HG02678 (cell line): Measurements from ENCODE around the gene PPP2R2C.

ENCODE experiments used
- ATAC-seq: cut with Tn5 transposase; IDR thresholded peaks from one replicate; pipeline ENCODE4 v1.9.1; 2021; ENCODE audit warnings: mild to moderate bottlenecking, moderate library complexity; ENCODE audit not compliant: unreplicated experiment

Gene PPP2R2C

GRCh38 chr4:6494431-6495295 lies 22.2 kb upstream of the PPP2R2C start:
- no peak for ATAC-seq

DNA sequence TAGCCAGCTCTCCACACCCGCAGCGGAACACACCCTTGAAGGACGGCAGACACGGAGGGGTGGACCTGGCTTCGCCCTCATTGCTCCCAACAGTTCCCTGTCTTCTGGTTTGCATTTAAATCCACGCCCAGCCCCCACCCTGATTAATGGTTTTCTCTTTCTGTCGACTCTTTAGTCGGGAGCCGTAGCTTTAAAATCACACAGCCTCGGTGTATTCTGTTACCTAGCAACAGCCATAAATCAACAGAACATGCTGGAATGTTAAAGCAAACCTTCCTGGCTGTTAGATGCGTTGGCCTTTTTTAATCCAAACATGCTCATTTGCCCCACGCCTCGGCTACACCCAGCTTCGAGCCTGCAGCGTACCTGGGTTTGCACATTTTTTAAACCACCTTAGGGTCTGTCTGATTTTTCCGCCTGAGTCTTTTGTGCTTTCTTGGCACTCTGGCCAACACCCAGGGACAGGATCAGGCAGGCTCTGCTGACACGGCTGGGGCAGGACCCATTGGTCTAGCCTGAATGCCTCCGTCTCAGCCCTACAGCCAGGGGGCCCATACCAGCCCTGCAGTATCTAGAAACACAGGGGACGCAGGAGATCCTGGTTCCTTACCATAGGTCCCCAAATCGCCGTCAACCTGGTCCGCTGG lies 21.4 kb upstream of the PPP2R2C start:
- no peak for ATAC-seq

GRCh38 chr4:6492861-6493657 lies 20.6 kb upstream of the PPP2R2C start:
- ATAC-seq = no peak

- no peak for ATAC-seq
Measured at GRCh38 chr4:6492027-6492590, 19.7 kb upstream of the PPP2R2C start.

- ATAC-seq = no peak
Measured at GRCh38 chr4:6491235-6491634, 18.8 kb upstream of the PPP2R2C start.

DNA sequence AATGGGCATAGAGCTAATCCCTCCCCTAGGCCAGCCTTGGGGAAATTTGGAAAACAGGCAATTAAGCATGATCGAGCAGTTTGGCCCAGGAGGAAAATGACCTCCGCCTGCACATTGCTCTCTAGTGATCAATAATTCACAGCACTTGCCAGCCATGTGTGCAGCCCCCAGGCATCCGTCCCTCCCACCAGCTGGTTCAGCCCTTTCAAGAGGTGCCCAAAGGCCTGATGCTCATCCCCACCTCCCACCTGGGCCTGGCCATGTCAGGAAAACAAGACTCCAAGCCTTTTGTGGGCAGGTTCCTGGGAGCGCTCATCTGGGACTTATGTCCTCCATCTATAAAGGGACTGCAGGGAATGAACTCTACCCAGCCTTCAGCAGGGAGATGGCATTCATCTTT lies 17.5 kb upstream of the PPP2R2C start:
- no peak for ATAC-seq

- no peak for ATAC-seq
Measured at GRCh38 chr4:6487466-6487865, 15.1 kb upstream of the PPP2R2C start.

DNA sequence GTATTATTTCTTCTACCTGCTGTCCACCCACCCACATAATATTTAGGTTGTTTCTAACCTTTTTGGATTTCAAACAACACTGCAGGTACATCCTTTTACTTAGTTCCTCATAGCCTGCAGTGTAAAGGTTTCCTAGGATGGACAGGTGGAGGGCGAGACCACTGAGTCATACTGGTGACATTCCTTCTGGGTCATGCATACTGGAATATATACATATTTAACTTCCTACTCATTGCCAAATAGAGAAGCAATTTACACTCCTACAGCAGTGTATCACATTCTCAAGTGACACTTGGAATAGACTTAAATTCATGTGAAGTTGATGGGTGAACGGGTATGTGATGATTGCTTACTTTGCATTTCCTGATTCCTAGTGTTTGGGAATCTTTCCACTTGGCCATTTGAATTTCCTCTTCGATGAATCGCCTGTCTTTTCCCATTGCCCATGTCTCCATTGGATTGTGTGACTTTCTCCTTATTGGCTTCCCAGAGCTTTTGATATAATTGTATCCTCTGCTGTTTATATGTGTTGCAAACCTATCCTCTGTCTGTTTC lies 8.2 kb upstream of the PPP2R2C start:
- no peak for ATAC-seq

GRCh38 chr4:6478546-6479220 lies 6.3 kb upstream of the PPP2R2C start:
- ATAC-seq = no peak

- ATAC-seq = no peak
Measured at GRCh38 chr4:6476893-6477292, 4.5 kb upstream of the PPP2R2C start.

GRCh38 chr4:6475492-6476020 lies 3.1 kb upstream of the PPP2R2C start:
- no peak for ATAC-seq

DNA sequence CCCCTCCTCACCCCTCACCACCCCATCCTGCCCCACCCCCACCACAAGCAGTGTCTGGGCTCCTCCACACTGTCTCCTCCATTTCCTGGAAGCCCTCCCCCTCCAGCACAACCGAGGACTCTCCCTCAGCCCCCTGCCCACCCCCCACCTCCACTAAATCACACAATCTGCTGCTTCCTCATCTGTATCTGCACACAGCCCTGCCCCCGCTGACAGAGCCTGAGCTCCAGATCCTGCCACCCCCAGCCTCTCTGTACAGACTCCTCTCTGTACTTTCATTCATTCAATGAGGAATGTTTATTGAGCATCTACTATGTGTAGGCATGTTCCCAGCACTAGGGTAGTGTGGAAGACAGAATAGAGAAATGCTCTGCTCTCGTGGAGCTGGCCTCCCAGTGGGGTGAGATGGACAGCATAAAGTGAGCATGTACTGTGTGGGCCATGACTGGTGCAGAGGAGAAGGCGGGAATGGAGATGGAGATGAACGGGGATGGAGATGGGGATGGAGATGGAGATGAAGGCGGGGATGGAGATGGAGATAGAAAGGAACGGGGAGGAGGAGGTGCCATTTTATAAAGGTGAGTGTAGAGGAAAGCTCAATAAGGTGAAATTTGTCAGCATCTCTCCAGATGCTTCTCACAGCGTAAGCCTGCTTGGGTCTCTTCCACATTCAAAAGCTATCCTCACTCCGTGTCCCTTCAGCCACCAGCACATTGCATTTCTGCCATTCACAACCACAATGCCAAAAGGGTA lies 2.5 kb upstream of the PPP2R2C start:
- ATAC-seq = no peak

DNA sequence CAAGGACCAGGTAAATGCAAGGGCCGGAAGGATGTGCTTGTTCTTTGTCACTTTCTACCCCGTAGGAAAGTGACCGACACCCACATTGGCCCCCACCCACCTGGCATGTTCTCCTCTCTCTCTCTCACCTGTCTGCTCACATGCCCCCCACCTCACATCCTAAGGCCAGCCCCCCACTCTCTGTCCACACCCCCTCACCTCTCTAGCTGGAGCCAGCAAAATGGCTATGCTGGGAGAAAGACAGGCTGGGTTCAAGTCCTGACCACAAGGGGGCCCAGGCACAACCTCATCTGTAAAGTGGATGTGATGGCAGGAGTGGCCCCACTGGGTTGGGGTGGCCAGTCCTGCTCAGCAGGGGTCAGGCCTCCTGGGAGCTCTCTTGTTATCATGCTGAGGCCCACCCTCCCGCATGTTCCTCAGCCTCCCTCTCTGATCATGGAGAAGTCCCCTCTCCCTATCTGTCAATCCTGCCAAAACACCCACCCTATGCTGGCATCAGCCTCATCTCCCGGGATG lies 1.7 kb upstream of the PPP2R2C start:
- no peak for ATAC-seq

DNA sequence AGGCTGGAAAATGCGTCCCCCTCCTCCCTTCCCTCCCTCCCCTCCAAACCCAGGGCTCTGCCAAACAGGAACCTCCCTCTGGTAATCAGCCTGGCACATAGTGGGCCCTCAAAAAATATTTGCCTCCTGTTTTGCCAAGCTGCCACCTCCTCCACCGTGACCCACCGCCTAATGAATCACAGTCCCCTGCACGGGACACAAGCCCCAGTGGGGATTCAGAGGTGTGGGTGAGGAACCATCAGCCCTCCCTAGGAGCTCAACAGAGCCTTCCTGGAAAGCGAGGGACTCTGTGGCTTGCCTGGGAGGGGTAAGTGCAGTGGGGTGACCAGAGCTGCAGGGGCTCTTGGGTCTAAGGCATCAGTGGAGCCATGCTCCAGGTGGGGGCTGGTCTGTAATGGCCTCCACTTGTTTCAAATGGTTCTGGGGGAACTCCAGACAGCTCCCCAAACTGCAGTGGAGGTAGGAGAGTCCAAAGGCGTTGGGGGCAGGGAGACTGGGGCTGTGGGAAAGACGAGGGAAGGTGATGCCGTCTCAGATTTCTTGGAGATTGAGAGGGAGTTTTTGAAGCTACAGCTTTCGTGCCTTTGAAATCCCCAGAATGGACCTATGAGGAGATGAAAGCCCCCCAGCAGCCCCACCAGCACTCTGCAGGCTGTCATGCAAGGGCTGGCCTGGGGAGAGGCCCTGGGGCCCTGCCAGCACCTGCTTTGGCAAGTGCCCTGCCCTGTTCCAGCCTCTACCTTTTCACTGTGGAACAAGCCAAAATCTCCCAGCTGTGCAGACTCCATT lies 1.0 kb upstream of the PPP2R2C start:
- ATAC-seq = no peak

DNA sequence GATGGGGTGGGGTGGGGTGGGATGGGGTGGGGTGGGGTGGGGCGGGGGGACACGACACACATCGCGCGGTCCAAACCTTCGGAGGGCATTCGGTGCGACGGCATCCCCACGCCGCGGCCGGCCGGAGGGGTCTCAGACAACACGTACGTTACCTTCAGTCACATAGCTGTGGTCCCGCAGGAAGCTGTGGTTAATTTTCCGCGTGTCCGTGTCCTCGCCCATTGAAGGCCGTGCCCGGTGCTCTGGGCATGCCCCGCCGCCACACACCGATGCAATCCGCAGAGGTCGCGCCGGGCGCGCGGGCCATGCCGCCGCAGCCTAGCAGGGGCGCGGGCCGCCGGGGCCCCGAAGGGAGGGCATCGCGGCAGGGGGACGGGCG lies 417 bp downstream of the PPP2R2C start:
- no peak for ATAC-seq

- no peak for ATAC-seq
Measured at GRCh38 chr4:6471307-6472007, 957 bp downstream of the PPP2R2C start.

- no peak for ATAC-seq
Measured at GRCh38 chr4:6470502-6471306, 1.7 kb downstream of the PPP2R2C start.
